Peyer's patch (tissue), 4 donors: ENCODE measurements around the gene PHAX.
"Not testable (repeated sequence)": the region's sequence is repeated elsewhere in the genome, so short reads cannot be mapped to it uniquely, and the experiment has no call there.

ENCODE experiments used
- POLR2A ChIP-seq, 2 donors: fragments of 450-650 bp; IDR thresholded peaks; one replicate each; pipeline ENCODE4 v1.5.1; 2017; ENCODE audit warnings: antibody characterized with exemption in 2 of 2, mild to moderate bottlenecking in 2 of 2, moderate library complexity in 2 of 2
- TF ChIP-seq, protein P1 (sequence below), 6 experiments: fragments of 450-650 bp in 4 of 6; fragments of 200-600 bp in 2 of 6; sonication (generic) in 1 of 6; IDR thresholded peaks; one replicate each; pipeline ENCODE4 v1.5.1; 2017 to 2019; ENCODE audit warnings: antibody characterized with exemption in 6 of 6, mild to moderate bottlenecking in 3 of 6, moderate library complexity in 1 of 6

GRCh38 chr5:126649709-126650108 is 49.0 kb downstream of the PHAX start:
- TF ChIP-seq, protein P1, sequence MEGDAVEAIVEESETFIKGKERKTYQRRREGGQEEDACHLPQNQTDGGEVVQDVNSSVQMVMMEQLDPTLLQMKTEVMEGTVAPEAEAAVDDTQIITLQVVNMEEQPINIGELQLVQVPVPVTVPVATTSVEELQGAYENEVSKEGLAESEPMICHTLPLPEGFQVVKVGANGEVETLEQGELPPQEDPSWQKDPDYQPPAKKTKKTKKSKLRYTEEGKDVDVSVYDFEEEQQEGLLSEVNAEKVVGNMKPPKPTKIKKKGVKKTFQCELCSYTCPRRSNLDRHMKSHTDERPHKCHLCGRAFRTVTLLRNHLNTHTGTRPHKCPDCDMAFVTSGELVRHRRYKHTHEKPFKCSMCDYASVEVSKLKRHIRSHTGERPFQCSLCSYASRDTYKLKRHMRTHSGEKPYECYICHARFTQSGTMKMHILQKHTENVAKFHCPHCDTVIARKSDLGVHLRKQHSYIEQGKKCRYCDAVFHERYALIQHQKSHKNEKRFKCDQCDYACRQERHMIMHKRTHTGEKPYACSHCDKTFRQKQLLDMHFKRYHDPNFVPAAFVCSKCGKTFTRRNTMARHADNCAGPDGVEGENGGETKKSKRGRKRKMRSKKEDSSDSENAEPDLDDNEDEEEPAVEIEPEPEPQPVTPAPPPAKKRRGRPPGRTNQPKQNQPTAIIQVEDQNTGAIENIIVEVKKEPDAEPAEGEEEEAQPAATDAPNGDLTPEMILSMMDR (IDR thresholded peaks at IDR 0.05), result not testable (repeated sequence)
- TF ChIP-seq POLR2A (IDR thresholded peaks at IDR 0.05), result not testable (repeated sequence)
